Measurements from ENCODE around the gene BCDIN3D. TPM values are rescaled to one million over a fixed set of nuclear protein-coding genes. Genes with fewer than 3 reads are reported as not detected.
A peak's percentile ranks its signal among the peaks of the same experiment; 100 is the strongest.

BCDIN3D gene
- total and polyA plus RNA-seq, 9 of the 15 experiments (the other 6 are each of a cell fraction or from before 2014, with no cell fraction given): 3.7 to 6.9 (median 5.6) TPM

DNA sequence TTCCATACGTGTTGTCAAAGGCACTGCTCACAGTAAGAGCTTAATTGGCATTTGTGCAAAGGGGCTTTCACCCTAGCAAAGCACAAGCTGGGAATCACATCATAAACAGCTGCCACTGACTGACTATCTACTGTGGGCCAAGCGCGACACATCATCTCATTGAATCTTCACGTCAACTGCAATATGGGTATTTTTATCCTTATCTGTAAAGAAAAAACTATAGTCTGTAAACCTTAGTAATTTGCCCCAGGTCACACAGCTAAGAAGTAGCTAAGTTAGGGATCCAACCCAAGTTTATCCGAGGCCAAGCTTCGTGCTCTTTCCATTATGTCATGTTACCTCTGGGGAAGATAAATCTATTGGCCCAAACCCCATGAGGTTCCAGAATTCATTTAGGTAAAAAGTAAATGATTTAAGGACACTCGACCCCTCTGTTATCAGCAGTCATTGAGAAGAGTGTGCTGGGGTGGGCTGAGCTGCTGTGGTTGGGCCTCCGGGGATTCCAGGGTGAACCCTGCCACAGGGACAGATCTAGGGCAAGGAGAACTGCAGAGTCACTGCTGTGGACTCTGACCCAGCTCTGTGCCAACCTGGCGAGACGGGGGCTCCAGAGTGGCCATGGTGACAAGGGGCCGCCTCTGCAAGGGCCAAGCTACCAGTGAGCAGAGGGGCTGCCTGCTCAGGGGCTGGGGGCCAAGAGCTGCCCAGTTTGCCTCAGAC, 42.3 kb downstream of the BCDIN3D start:
- in situ Hi-C loops (cut with MboI) (no loop called here), intact Hi-C loops (cut with micrococcal nuclease) (no loop called here)
- Histone ChIP-seq H4K20me1 (replicated peaks; ENCODE audit: control insufficient read depth, insufficient read depth, low read length) (no peaks in the 10 kb centered on the region), H3K4me1 (replicated peaks in 1 of 2; ENCODE audit: control insufficient read depth in 2 of 2, insufficient read depth in 2 of 2, low read length in 2 of 2) (peaks cover 0 to 15% of the 10 kb centered on the region in 2 experiments; a peak in 2 of 5 replicates), H3K36me3 (ENCODE audit: control insufficient read depth, insufficient read depth, low read length) (peaks cover 36% of the 10 kb centered on the region; the same call in 1 of the 3 replicates), H3K27me3 (ENCODE audit: control insufficient read depth in 2 of 2, insufficient read depth in 2 of 2, low read length in 2 of 2) (no peaks in the 10 kb centered on the region), H3K9me3 (replicated peaks; ENCODE audit: control insufficient read depth, insufficient read depth, low read depth, low read length) (no peaks in the 10 kb centered on the region), H3K4me3 (no peak overlapping the region), H3K4me2 (ENCODE audit: insufficient read depth, low read length) (no peak overlapping the region), H3K9me1 (ENCODE audit: control insufficient read depth, insufficient read depth, low read length) (no peaks in the 10 kb centered on the region), H3K9ac (ENCODE audit: insufficient read depth in 1 of 2, low read depth in 2 of 2, low read length in 2 of 2) (peak overlapping the region in 1 of 2 experiments; percentile 49; a peak in 1 of 4 replicates), H3K27ac (ENCODE audit: extremely low read depth, low read depth, low read length) (no peak overlapping the region), H2AFZ (ENCODE audit: low read depth, low read length) (no peak overlapping the region), H3K79me2 (ENCODE audit: control insufficient read depth, insufficient read depth, low read length) (no peaks in the 10 kb centered on the region)
- ChIA-PET POLR2A (interaction anchor here (0.6 to 1.5 kb wide), 6 partner anchors 8 to 36 kb away, joined by 3 to 4 read pairs (median 3); partner anchors contain the start of gene NCKAP5L), CTCF (ENCODE audit: low intra/inter-chr PET ratio) (no interaction called here)
- 57% methylated on average over 11 of the region's 11 CpGs for WGBS (ENCODE audit: insufficient coverage, low coverage, missing lambda C conversion rate)
- DNase-seq (ENCODE audit: extremely low read depth in 1 of 4, low spot score in 3 of 4) (no peak), ATAC-seq (no peak), FAIRE-seq (no peak)
- no TSS peak for BruUV-seq (replicated peaks)
- TF ChIP-seq HDAC3 (IDR thresholded peaks at IDR 0.05; ENCODE audit: borderline replicate concordance, partially characterized antibody) (no peak), POU5F1 (IDR thresholded peaks at IDR 0.05; ENCODE audit: borderline replicate concordance, low read depth, low read length, partially characterized antibody) (no peak), SETDB1 (IDR thresholded peaks at IDR 0.05; ENCODE audit: low read length) (no peak), DACH1 (IDR thresholded peaks at IDR 0.05; ENCODE audit: partially characterized antibody) (no peak), NR4A1 (CRISPR knock-in tag; IDR thresholded peaks at IDR 0.05) (no peak), NR4A1 (tag; IDR thresholded peaks at IDR 0.05) (no peak), C11orf30 (IDR thresholded peaks at IDR 0.05; ENCODE audit: low read depth) (no peak), TSC22D4 (tag; IDR thresholded peaks at IDR 0.05) (no peak), NFXL1 (CRISPR knock-in tag; IDR thresholded peaks at IDR 0.05) (no peak), CEBPG (CRISPR knock-in tag; IDR thresholded peaks at IDR 0.05) (no peak), CEBPG (tag; conservative IDR thresholded peaks at IDR 0.05 in 1 of 2, IDR thresholded peaks at IDR 0.05 in 1 of 2) (no peak)
- TF ChIP-seq, protein P1, sequence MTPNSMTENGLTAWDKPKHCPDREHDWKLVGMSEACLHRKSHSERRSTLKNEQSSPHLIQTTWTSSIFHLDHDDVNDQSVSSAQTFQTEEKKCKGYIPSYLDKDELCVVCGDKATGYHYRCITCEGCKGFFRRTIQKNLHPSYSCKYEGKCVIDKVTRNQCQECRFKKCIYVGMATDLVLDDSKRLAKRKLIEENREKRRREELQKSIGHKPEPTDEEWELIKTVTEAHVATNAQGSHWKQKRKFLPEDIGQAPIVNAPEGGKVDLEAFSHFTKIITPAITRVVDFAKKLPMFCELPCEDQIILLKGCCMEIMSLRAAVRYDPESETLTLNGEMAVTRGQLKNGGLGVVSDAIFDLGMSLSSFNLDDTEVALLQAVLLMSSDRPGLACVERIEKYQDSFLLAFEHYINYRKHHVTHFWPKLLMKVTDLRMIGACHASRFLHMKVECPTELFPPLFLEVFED (CRISPR knock-in tag; conservative IDR thresholded peaks at IDR 0.05): no peak
- TF ChIP-seq, protein P2, sequence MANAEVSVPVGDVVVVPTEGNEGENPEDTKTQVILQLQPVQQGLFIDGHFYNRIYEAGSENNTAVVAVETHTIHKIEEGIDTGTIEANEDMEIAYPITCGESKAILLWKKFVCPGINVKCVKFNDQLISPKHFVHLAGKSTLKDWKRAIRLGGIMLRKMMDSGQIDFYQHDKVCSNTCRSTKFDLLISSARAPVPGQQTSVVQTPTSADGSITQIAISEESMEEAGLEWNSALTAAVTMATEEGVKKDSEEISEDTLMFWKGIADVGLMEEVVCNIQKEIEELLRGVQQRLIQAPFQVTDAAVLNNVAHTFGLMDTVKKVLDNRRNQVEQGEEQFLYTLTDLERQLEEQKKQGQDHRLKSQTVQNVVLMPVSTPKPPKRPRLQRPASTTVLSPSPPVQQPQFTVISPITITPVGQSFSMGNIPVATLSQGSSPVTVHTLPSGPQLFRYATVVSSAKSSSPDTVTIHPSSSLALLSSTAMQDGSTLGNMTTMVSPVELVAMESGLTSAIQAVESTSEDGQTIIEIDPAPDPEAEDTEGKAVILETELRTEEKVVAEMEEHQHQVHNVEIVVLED (CRISPR knock-in tag; IDR thresholded peaks at IDR 0.05): no peak
- TF ChIP-seq, protein P3, sequence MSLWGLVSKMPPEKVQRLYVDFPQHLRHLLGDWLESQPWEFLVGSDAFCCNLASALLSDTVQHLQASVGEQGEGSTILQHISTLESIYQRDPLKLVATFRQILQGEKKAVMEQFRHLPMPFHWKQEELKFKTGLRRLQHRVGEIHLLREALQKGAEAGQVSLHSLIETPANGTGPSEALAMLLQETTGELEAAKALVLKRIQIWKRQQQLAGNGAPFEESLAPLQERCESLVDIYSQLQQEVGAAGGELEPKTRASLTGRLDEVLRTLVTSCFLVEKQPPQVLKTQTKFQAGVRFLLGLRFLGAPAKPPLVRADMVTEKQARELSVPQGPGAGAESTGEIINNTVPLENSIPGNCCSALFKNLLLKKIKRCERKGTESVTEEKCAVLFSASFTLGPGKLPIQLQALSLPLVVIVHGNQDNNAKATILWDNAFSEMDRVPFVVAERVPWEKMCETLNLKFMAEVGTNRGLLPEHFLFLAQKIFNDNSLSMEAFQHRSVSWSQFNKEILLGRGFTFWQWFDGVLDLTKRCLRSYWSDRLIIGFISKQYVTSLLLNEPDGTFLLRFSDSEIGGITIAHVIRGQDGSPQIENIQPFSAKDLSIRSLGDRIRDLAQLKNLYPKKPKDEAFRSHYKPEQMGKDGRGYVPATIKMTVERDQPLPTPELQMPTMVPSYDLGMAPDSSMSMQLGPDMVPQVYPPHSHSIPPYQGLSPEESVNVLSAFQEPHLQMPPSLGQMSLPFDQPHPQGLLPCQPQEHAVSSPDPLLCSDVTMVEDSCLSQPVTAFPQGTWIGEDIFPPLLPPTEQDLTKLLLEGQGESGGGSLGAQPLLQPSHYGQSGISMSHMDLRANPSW (CRISPR knock-in tag; IDR thresholded peaks at IDR 0.05): no peak
- TF ChIP-seq, protein P4, sequence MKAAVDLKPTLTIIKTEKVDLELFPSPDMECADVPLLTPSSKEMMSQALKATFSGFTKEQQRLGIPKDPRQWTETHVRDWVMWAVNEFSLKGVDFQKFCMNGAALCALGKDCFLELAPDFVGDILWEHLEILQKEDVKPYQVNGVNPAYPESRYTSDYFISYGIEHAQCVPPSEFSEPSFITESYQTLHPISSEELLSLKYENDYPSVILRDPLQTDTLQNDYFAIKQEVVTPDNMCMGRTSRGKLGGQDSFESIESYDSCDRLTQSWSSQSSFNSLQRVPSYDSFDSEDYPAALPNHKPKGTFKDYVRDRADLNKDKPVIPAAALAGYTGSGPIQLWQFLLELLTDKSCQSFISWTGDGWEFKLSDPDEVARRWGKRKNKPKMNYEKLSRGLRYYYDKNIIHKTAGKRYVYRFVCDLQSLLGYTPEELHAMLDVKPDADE (conservative IDR thresholded peaks at IDR 0.05; ENCODE audit: control insufficient read depth, low read depth, low read length): no peak
